ENCODE data around the gene ABCG1.

DNA sequence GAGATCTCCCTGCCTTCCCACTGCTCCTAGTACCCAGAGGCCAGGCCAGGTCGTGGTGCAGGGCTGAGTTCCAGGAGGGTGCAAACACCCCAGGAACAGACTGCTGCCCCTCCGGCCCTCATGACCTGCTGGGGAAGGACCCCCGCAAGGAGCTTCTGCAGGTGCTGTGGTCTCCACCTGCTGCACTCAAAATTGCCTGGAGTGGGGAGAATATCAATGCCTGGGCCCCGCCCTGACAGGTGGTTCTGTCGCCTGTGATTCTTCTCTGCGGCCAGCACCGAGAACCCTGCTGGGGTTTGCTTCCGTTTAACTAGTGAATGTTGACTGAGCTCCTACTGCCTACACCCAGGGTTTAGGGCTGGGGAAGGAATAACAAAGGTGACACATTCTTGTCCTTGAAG is 98.4 kb downstream of the ABCG1 start:
- no peak for TF ChIP-seq EZH2phosphoT487 (IDR thresholded peaks at IDR 0.05; ENCODE audit: borderline replicate concordance, low read depth, low read length)
- TF ChIP-seq, protein P1, sequence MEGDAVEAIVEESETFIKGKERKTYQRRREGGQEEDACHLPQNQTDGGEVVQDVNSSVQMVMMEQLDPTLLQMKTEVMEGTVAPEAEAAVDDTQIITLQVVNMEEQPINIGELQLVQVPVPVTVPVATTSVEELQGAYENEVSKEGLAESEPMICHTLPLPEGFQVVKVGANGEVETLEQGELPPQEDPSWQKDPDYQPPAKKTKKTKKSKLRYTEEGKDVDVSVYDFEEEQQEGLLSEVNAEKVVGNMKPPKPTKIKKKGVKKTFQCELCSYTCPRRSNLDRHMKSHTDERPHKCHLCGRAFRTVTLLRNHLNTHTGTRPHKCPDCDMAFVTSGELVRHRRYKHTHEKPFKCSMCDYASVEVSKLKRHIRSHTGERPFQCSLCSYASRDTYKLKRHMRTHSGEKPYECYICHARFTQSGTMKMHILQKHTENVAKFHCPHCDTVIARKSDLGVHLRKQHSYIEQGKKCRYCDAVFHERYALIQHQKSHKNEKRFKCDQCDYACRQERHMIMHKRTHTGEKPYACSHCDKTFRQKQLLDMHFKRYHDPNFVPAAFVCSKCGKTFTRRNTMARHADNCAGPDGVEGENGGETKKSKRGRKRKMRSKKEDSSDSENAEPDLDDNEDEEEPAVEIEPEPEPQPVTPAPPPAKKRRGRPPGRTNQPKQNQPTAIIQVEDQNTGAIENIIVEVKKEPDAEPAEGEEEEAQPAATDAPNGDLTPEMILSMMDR (conservative IDR thresholded peaks at IDR 0.05; ENCODE audit: low read length), result no peak
